GM12878 (cell line): Measurements from ENCODE around the gene GALNTL6.

Source experiments
- ATF7 ChIP-seq: fragments of 450-650 bp; IDR thresholded peaks from 2 replicates; pipeline ENCODE4 v1.6.1; 2016; ENCODE audit warnings: low read depth, mild to moderate bottlenecking
- CBX5 ChIP-seq: sonication (generic); IDR thresholded peaks from 2 replicates; pipeline ENCODE4 v1.6.1; 2016; ENCODE audit warnings: low read depth, moderate library complexity, mild to moderate bottlenecking, inconsistent platforms
- CTCF ChIP-seq, 3 experiments: IDR thresholded peaks in 2 of 3; conservative IDR thresholded peaks in 1 of 3; 2 replicates each; pipeline ENCODE4 v1.5.1; 2011; ENCODE audit warnings: low read depth in 3 of 3, low read length in 3 of 3, mild to moderate bottlenecking in 3 of 3, control low read depth in 2 of 3, moderate library complexity in 2 of 3, inconsistent platforms in 1 of 3, mixed read lengths in 1 of 3; ENCODE audit not compliant: control insufficient read depth in 2 of 3, insufficient read depth in 1 of 3; ENCODE audit errors: extremely low read depth in 1 of 3
- E2F4 ChIP-seq: IDR thresholded peaks from 2 replicates; pipeline ENCODE4 v1.6.1; 2012; ENCODE audit warnings: low read depth, low read length, improper control_type of control experiment
- POLR2A ChIP-seq: IDR thresholded peaks from 2 replicates; pipeline ENCODE4 v1.6.1; 2011; ENCODE audit warnings: low read depth, mild to moderate bottlenecking, low read length
- SUZ12 ChIP-seq: fragments of 200-600 bp; sonication (generic); IDR thresholded peaks from one replicate; pipeline ENCODE4 v1.6.1; 2018; ENCODE audit warnings: antibody characterized with exemption, mild to moderate bottlenecking; ENCODE audit not compliant: unreplicated experiment
- ZBTB33 ChIP-seq: fragments of 450-650 bp; IDR thresholded peaks from 2 replicates; pipeline ENCODE4 v1.6.1; 2017; ENCODE audit warnings: mild to moderate bottlenecking
- ZBTB40 ChIP-seq: fragments of 450-650 bp; IDR thresholded peaks from 2 replicates; pipeline ENCODE4 v1.6.1; 2016; ENCODE audit warnings: mild to moderate bottlenecking, moderate library complexity, borderline replicate concordance
- ZNF207 ChIP-seq: fragments of 450-650 bp; IDR thresholded peaks from 2 replicates; pipeline ENCODE4 v1.6.1; 2014; ENCODE audit warnings: antibody characterized with exemption, mild to moderate bottlenecking, borderline replicate concordance
- ZNF274 ChIP-seq: IDR thresholded peaks from one replicate; pipeline ENCODE4 v1.8.0; 2011; ENCODE audit not compliant: insufficient read length, insufficient read depth

- TF ChIP-seq ZBTB40 (no peak), SUZ12 (no peak), CBX5 (no peak), CTCF (IDR thresholded peaks at IDR 0.05 in 2 of 3, conservative IDR thresholded peaks at IDR 0.05 in 1 of 3; ENCODE audit: control insufficient read depth in 2 of 3, extremely low read depth in 1 of 3, insufficient read depth in 1 of 3, low read depth in 3 of 3, low read length in 3 of 3) (no peak), ZBTB33 (no peak), ZNF274 (no peak), ATF7 (no peak), E2F4 (no peak), POLR2A (no peak), ZNF207 (no peak)
Measured at GRCh38 chr4:172838943-172839342, 1025.7 kb downstream of the GALNTL6 start.
